ENCODE results near the gene RPS4Y1. TPM values are rescaled to one million over a fixed set of nuclear protein-coding genes. Genes with fewer than 3 reads are reported as not detected.

RPS4Y1 gene
- total RNA-seq, 1 donor from 2014 or later = not detected

- no peak overlapping the region for H3K4me3 ChIP-seq
- no peaks in the 10 kb centered on the region for H3K36me3 ChIP-seq
- H3K27ac ChIP-seq = no peak overlapping the region
- intact Hi-C loops (cut with DNase I) = no loop called here
- H3K4me1 ChIP-seq = no peaks in the 10 kb centered on the region
- TF ChIP-seq, protein P1, sequence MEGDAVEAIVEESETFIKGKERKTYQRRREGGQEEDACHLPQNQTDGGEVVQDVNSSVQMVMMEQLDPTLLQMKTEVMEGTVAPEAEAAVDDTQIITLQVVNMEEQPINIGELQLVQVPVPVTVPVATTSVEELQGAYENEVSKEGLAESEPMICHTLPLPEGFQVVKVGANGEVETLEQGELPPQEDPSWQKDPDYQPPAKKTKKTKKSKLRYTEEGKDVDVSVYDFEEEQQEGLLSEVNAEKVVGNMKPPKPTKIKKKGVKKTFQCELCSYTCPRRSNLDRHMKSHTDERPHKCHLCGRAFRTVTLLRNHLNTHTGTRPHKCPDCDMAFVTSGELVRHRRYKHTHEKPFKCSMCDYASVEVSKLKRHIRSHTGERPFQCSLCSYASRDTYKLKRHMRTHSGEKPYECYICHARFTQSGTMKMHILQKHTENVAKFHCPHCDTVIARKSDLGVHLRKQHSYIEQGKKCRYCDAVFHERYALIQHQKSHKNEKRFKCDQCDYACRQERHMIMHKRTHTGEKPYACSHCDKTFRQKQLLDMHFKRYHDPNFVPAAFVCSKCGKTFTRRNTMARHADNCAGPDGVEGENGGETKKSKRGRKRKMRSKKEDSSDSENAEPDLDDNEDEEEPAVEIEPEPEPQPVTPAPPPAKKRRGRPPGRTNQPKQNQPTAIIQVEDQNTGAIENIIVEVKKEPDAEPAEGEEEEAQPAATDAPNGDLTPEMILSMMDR (IDR thresholded peaks at IDR 0.05) = no peak
- H3K9me3 ChIP-seq = no peaks in the 10 kb centered on the region
- H3K27me3 ChIP-seq = no peaks in the 10 kb centered on the region
- no peak for DNase-seq (ENCODE audit: low spot score in 2 of 2)
Observed at GRCh38 chrY:2849368-2849767, 8.0 kb downstream of the RPS4Y1 start.

DNA sequence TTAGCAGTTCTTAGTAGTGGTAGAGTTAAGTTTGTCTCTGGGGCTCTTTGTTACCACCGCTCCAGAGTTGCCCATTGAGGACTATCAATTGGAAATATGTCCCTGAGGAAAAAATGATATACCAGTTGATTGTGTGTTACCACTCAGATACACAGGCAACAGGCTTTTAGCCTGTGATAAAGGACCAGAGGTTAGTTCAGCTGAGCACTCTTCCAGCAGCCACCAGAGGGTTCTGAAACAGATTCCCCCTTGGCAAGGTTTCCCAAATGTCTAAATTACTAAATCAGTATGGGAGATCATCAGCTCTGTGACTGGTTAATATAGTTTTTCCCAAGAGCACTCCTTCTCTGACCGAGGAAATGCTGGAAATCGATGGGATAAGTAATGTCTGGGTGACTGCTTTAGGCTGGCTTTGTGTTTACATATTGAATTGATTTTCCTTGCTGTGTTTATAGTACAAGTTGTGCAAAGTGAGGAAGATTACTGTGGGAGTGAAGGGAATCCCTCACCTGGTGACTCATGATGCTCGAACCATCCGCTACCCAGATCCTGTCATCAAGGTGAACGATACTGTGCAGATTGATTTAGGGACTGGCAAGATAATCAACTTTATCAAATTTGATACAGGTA, 12.9 kb downstream of the RPS4Y1 start:
- TF ChIP-seq, protein P1 (IDR thresholded peaks at IDR 0.05) = no peak
- no peaks in the 10 kb centered on the region for H3K36me3 ChIP-seq
- intact Hi-C loops (cut with DNase I) = no loop called here
- no peak overlapping the region for H3K4me3 ChIP-seq
- no peaks in the 10 kb centered on the region for H3K27me3 ChIP-seq
- H3K27ac ChIP-seq = no peak overlapping the region
- H3K9me3 ChIP-seq = no peaks in the 10 kb centered on the region
- no peaks in the 10 kb centered on the region for H3K4me1 ChIP-seq
- DNase-seq (ENCODE audit: low spot score in 2 of 2) = no peak

GRCh38 chrY:2857068-2857467, 15.7 kb downstream of the RPS4Y1 start:
- H3K9me3 ChIP-seq = no peaks in the 10 kb centered on the region
- DNase-seq (ENCODE audit: low spot score in 2 of 2) = no peak
- no peaks in the 10 kb centered on the region for H3K27me3 ChIP-seq
- no peaks in the 10 kb centered on the region for H3K36me3 ChIP-seq
- TF ChIP-seq, protein P1 (IDR thresholded peaks at IDR 0.05) = no peak
- H3K4me1 ChIP-seq = no peaks in the 10 kb centered on the region
- intact Hi-C loops (cut with DNase I) = no loop called here
- H3K4me3 ChIP-seq = no peak overlapping the region
- H3K27ac ChIP-seq = no peak overlapping the region

DNA sequence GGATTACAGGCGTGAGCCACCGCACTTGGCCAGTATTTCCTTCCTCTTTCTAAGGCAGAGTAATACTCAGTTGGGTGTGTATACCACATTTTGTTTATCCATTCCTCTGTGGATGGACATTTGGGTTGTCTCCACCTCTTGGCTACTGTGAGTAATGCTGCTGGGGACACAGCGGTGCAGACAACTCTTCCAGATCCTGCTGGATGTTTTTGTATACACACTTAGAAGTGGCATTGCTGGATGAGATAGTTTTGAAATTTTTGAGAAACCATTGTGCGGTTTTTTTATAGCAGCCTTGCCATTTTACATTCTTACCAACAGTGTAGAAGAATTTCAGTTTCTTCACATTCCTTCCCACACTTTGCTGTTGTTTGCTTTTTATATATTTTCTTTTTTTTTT, 16.3 kb downstream of the RPS4Y1 start:
- Histone ChIP-seq H3K36me3 (no peaks in the 10 kb centered on the region), H3K4me1 (no peaks in the 10 kb centered on the region), H3K9me3 (no peaks in the 10 kb centered on the region), H3K27ac (no peak overlapping the region), H3K27me3 (no peaks in the 10 kb centered on the region), H3K4me3 (no peak overlapping the region)
- TF ChIP-seq, protein P1 (IDR thresholded peaks at IDR 0.05) = no peak
- intact Hi-C loops (cut with DNase I) = no loop called here
- DNase-seq (ENCODE audit: low spot score in 2 of 2) = no peak

DNA sequence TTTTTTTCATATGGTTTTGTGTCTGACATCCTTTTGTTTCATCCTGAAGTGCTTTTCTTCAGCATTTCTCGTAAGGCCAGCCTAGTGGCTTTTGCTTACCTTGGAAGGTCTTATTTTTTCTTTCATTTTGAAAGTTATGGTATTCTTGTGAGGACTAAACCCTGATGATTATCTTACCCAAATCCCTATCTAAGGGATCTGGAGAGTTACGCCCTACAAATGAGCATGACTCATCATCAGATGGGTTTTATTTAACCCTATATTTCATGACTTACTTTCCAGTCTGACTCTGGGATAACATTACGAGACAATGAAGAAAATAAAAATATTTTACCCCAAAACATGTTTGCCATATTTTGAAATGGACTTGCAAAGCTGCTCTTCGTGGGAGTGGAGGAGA, 18.4 kb downstream of the RPS4Y1 start:
- H3K9me3 ChIP-seq = no peaks in the 10 kb centered on the region
- DNase-seq (ENCODE audit: low spot score in 2 of 2) = no peak
- H3K27ac ChIP-seq = no peak overlapping the region
- H3K4me1 ChIP-seq = no peaks in the 10 kb centered on the region
- TF ChIP-seq, protein P1 (IDR thresholded peaks at IDR 0.05) = no peak
- no peaks in the 10 kb centered on the region for H3K27me3 ChIP-seq
- intact Hi-C loops (cut with DNase I) = no loop called here
- H3K36me3 ChIP-seq = no peaks in the 10 kb centered on the region
- no peak overlapping the region for H3K4me3 ChIP-seq

DNA sequence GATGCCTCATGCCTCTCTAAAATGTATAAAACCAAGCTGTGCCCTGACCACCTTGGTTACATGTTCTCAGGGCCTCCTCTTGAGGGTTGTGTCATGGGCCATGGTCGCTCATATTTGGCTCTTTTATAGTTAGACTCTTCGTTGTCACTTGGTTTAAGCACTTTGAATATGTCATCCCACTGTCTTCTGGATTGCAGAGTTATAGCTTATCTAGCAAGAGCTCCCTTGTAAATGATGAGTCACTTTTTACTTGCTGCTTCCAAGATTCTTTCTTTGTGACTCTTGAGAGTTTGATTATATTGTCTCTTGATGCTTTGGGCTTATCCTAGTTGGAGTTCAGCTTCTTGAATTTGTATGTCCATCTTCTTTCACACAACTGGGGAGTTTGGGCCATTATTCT, 19.1 kb downstream of the RPS4Y1 start:
- Histone ChIP-seq H3K36me3 (no peaks in the 10 kb centered on the region), H3K9me3 (no peaks in the 10 kb centered on the region), H3K27ac (no peak overlapping the region)

More for the DNA sequence above, 19.1 kb downstream of the RPS4Y1 start:
- H3K4me3 ChIP-seq = no peak overlapping the region
- TF ChIP-seq, protein P1 (IDR thresholded peaks at IDR 0.05) = no peak
- no peaks in the 10 kb centered on the region for H3K27me3 ChIP-seq
- intact Hi-C loops (cut with DNase I) = no loop called here
- no peaks in the 10 kb centered on the region for H3K4me1 ChIP-seq
- DNase-seq (ENCODE audit: low spot score in 2 of 2) = no peak

Measured in ascending aorta (tissue), 2 donors.